Measurements from ENCODE around the gene GOSR2. TPM values are rescaled to one million over a fixed set of nuclear protein-coding genes. Genes with fewer than 3 reads are reported as not detected.

GOSR2 gene
- total RNA-seq, 4 donors from 2014 or later, result 20.3 to 37.8 (median 24.7) TPM

DNA sequence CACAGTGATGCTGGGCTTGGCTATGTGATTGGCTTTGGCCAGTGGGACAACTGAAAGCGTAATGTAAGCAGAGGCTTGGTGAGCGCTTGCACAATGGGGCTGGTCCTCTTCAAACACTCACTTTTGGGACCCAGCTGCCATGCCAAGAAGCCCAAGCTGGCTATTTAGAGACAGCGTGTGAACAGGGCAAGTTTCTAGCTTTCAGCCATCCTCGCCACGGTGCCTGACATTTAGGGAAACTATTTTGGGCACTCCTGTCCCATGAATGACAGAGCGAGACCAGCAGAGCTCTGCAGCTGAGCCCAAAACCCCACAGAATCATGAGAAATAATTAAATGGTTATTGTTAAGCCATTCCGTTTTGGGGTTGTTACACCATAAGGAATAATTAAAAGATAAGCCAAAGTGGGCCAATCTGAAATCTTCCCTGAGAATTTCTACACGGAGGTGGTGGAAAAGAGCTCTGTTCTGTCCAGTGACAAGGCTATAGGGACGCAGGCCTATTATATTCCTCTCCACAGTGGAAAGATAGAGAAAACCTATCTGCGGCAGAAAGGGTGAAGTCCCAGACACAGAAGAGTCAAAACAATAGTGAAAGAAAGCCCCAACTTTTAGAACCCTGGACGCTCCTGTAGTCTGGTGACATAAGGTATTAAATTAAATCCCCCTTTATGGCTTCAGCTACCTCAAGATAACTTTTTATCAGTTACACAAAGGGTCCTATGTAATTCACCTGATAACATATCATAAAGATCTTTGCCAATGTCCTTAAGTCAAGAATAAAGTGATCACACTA lies 66.9 kb downstream of the GOSR2 start:
- Histone ChIP-seq H3K4me3 (no peak overlapping the region), H3K27me3 (no peaks in the 10 kb centered on the region), H3K4me1 (no peaks in the 10 kb centered on the region), H3K27ac (no peak overlapping the region), H3K36me3 (no peaks in the 10 kb centered on the region), H3K9me3 (no peaks in the 10 kb centered on the region)
- WGBS, 2 donors, result 61 to 67% methylated on average over 8 to 9 of the region's 11 CpGs
- intact Hi-C loops (cut with DNase I), result no loop called here
- no peak for DNase-seq
- TF ChIP-seq POLR2A (IDR thresholded peaks at IDR 0.05) (no peak), CTCF (IDR thresholded peaks at IDR 0.05) (no peak)

- Histone ChIP-seq H3K4me3 (no peak overlapping the region), H3K4me1 (no peaks in the 10 kb centered on the region), H3K27me3 (no peaks in the 10 kb centered on the region), H3K9me3 (no peaks in the 10 kb centered on the region), H3K36me3 (no peaks in the 10 kb centered on the region), H3K27ac (no peak overlapping the region)
- no peak for DNase-seq
- WGBS, 2 donors, result 35 to 58% methylated on average over 1 of the region's 1 CpG
- no peak for TF ChIP-seq CTCF (IDR thresholded peaks at IDR 0.05)
- TF ChIP-seq POLR2A (IDR thresholded peaks at IDR 0.05), result no peak
- intact Hi-C loops (cut with DNase I), result no loop called here
Measured at GRCh38 chr17:46991617-46992016, 68.7 kb downstream of the GOSR2 start.

Small RNAs within 50 kb of the gene (small RNA-seq; reads per million reads assigned to genes)
- gene MIR5089, result 0 to 0.85 (median 0.24) reads per million in 4 donors
- gene RNU6ATAC3P, result 0 reads per million in 4 donors

Other genes starting within 250 kb of the GOSR2 start
- gene WNT3, start 104.5 kb upstream of the GOSR2 start, total RNA-seq, result 1 to 10 TPM in 3 of 4 donors, under 1 TPM in 1; 0.49 to 3.5 (median 2.2) TPM
- gene WNT9B, start 71.6 kb upstream of the GOSR2 start, total RNA-seq, result under 1 TPM in 2 of 4 donors, not detected in 2; 0.19 to 0.26 TPM
- 1 to 10 TPM in 1 of 4 donors, under 1 TPM in 1, not detected in 2; 0.57 to 1.3 TPM for gene RPRML, start 56.1 kb downstream of the GOSR2 start, total RNA-seq

Data from esophagus squamous epithelium (tissue), 5 donors.